Upper lobe of left lung (tissue), 4 donors: ENCODE measurements around the gene GLIS1.

ENCODE experiments used
- CTCF ChIP-seq, 6 experiments: fragments of 450-650 bp in 4 of 6; fragments of 200-600 bp in 2 of 6; sonication (generic) in 2 of 6; IDR thresholded peaks; one replicate each; pipeline ENCODE4 v1.5.1; 2016 to 2019; ENCODE audit warnings: antibody characterized with exemption in 6 of 6
- POLR2A ChIP-seq, 4 donors: fragments of 450-650 bp; IDR thresholded peaks; one replicate each; pipeline ENCODE4 v1.5.1; 2016 to 2017; ENCODE audit warnings: antibody characterized with exemption in 4 of 4, mild to moderate bottlenecking in 2 of 4
- POLR2AphosphoS5 ChIP-seq, 2 donors: sonication (generic); formaldehyde crosslinking; IDR thresholded peaks; one replicate each; pipeline ENCODE4 v1.5.1; 2017; ENCODE audit warnings: antibody characterized with exemption in 2 of 2

- no peak for TF ChIP-seq POLR2A (IDR thresholded peaks at IDR 0.05)
- TF ChIP-seq POLR2AphosphoS5 (IDR thresholded peaks at IDR 0.05), result no peak
- no peak for TF ChIP-seq CTCF (IDR thresholded peaks at IDR 0.05)
These were observed 30.3 kb downstream of the GLIS1 start for GRCh38 chr1:53708687-53709086.
